ENCODE data around the gene FKRP.
"Not testable (repeated sequence)": the region's sequence is repeated elsewhere in the genome, so short reads cannot be mapped to it uniquely, and the experiment has no call there.

Gene FKRP

GRCh38 chr19:46776927-46777911 is 31.4 kb downstream of the FKRP start:
- Histone ChIP-seq H3K27ac (ENCODE audit: low read depth, low read length) (no peak overlapping the region), H3K27me3 (ENCODE audit: insufficient read depth, low read length) (no peaks in the 10 kb centered on the region), H3K4me3 (ENCODE audit: low read depth, low read length) (no peak overlapping the region), H2AFZ (ENCODE audit: low read length, unreplicated experiment) (no peak overlapping the region), H3K79me2 (ENCODE audit: control insufficient read depth, insufficient read depth, low read length, unreplicated experiment) (no peaks in the 10 kb centered on the region), H3K4me1 (ENCODE audit: control insufficient read depth, insufficient read depth, low read length, unreplicated experiment) (peaks cover 3% of the 10 kb centered on the region), H3K36me3 (ENCODE audit: insufficient read depth, low read length) (no peaks in the 10 kb centered on the region; the same call in 1 of the 2 replicates)

GRCh38 chr19:46777956-46778645 is 32.2 kb downstream of the FKRP start:
- H3K36me3 ChIP-seq (ENCODE audit: insufficient read depth, low read length); H2AFZ ChIP-seq (ENCODE audit: low read length, unreplicated experiment): not testable (repeated sequence)

GRCh38 chr19:46782355-46783019 is 36.6 kb downstream of the FKRP start:
- Histone ChIP-seq H2AFZ (ENCODE audit: low read length, unreplicated experiment) (no peak overlapping the region), H3K27ac (ENCODE audit: low read depth, low read length) (no peak overlapping the region; the same call in 1 of the 2 replicates), H3K4me3 (ENCODE audit: low read depth, low read length) (no peak overlapping the region), H3K79me2 (ENCODE audit: control insufficient read depth, insufficient read depth, low read length, unreplicated experiment) (peaks cover 49% of the 10 kb centered on the region), H3K27me3 (ENCODE audit: insufficient read depth, low read length) (no peaks in the 10 kb centered on the region), H3K36me3 (ENCODE audit: insufficient read depth, low read length) (peaks cover 6% of the 10 kb centered on the region; the same call in 1 of the 2 replicates), H3K4me1 (ENCODE audit: control insufficient read depth, insufficient read depth, low read length, unreplicated experiment) (peaks cover 26% of the 10 kb centered on the region)

More at GRCh38 chr19:46777956-46778645, 32.2 kb downstream of the FKRP start:
- not testable (repeated sequence) for H3K27me3 ChIP-seq (ENCODE audit: insufficient read depth, low read length); H3K79me2 ChIP-seq (ENCODE audit: control insufficient read depth, insufficient read depth, low read length, unreplicated experiment); H3K4me1 ChIP-seq (ENCODE audit: control insufficient read depth, insufficient read depth, low read length, unreplicated experiment); H3K27ac ChIP-seq (ENCODE audit: low read depth, low read length); H3K4me3 ChIP-seq (ENCODE audit: low read depth, low read length)

GRCh38 chr19:46783670-46784069 is 37.8 kb downstream of the FKRP start:
- no peak overlapping the region for H2AFZ ChIP-seq (ENCODE audit: low read length, unreplicated experiment)

GRCh38 chr19:46784262-46785053 is 38.6 kb downstream of the FKRP start:
- Histone ChIP-seq H3K36me3 (ENCODE audit: insufficient read depth, low read length) (peaks cover 6% of the 10 kb centered on the region; the same call in 1 of the 2 replicates), H3K4me1 (ENCODE audit: control insufficient read depth, insufficient read depth, low read length, unreplicated experiment) (peaks cover 26% of the 10 kb centered on the region), H3K27ac (ENCODE audit: low read depth, low read length) (peak overlapping the region; percentile 92), H2AFZ (ENCODE audit: low read length, unreplicated experiment) (no peak overlapping the region), H3K27me3 (ENCODE audit: insufficient read depth, low read length) (no peaks in the 10 kb centered on the region), H3K79me2 (ENCODE audit: control insufficient read depth, insufficient read depth, low read length, unreplicated experiment) (peaks cover 58% of the 10 kb centered on the region), H3K4me3 (ENCODE audit: low read depth, low read length) (peak overlapping the region; percentile 97)

More at GRCh38 chr19:46783670-46784069, 37.8 kb downstream of the FKRP start:
- no peaks in the 10 kb centered on the region for H3K27me3 ChIP-seq (ENCODE audit: insufficient read depth, low read length)
- H3K27ac ChIP-seq (ENCODE audit: low read depth, low read length): 0 out of 2 replicates have a peak overlapping the region, but pooled peaks have one; percentile 92
- peaks cover 6% of the 10 kb centered on the region; the same call in 1 of the 2 replicates for H3K36me3 ChIP-seq (ENCODE audit: insufficient read depth, low read length)
- peaks cover 58% of the 10 kb centered on the region for H3K79me2 ChIP-seq (ENCODE audit: control insufficient read depth, insufficient read depth, low read length, unreplicated experiment)
- peaks cover 26% of the 10 kb centered on the region for H3K4me1 ChIP-seq (ENCODE audit: control insufficient read depth, insufficient read depth, low read length, unreplicated experiment)
- H3K4me3 ChIP-seq (ENCODE audit: low read depth, low read length): peak overlapping the region; percentile 97

- H3K36me3 ChIP-seq (ENCODE audit: insufficient read depth, low read length): peaks cover 6% of the 10 kb centered on the region; the same call in 1 of the 2 replicates
- H3K79me2 ChIP-seq (ENCODE audit: control insufficient read depth, insufficient read depth, low read length, unreplicated experiment): peaks cover 58% of the 10 kb centered on the region
- H3K4me1 ChIP-seq (ENCODE audit: control insufficient read depth, insufficient read depth, low read length, unreplicated experiment): peaks cover 26% of the 10 kb centered on the region
- H2AFZ ChIP-seq (ENCODE audit: low read length, unreplicated experiment): no peak overlapping the region
- peak overlapping the region; percentile 97 for H3K4me3 ChIP-seq (ENCODE audit: low read depth, low read length)
- H3K27me3 ChIP-seq (ENCODE audit: insufficient read depth, low read length): no peaks in the 10 kb centered on the region
- peak overlapping the region; percentile 92 for H3K27ac ChIP-seq (ENCODE audit: low read depth, low read length)
These were observed 39.5 kb downstream of the FKRP start for GRCh38 chr19:46785054-46785979.

GRCh38 chr19:46785980-46786235 is 40.1 kb downstream of the FKRP start:
- Histone ChIP-seq H3K27ac (ENCODE audit: low read depth, low read length) (peak overlapping the region; percentile 92), H3K27me3 (ENCODE audit: insufficient read depth, low read length) (no peaks in the 10 kb centered on the region), H2AFZ (ENCODE audit: low read length, unreplicated experiment) (no peak overlapping the region), H3K79me2 (ENCODE audit: control insufficient read depth, insufficient read depth, low read length, unreplicated experiment) (peaks cover 58% of the 10 kb centered on the region), H3K36me3 (ENCODE audit: insufficient read depth, low read length) (peaks cover 6% of the 10 kb centered on the region; the same call in 1 of the 2 replicates), H3K4me3 (ENCODE audit: low read depth, low read length) (peak overlapping the region; percentile 97), H3K4me1 (ENCODE audit: control insufficient read depth, insufficient read depth, low read length, unreplicated experiment) (peaks cover 26% of the 10 kb centered on the region)

- peak overlapping the region; percentile 92 for H3K27ac ChIP-seq (ENCODE audit: low read depth, low read length)
- H3K4me1 ChIP-seq (ENCODE audit: control insufficient read depth, insufficient read depth, low read length, unreplicated experiment): peaks cover 22% of the 10 kb centered on the region
These were observed 40.6 kb downstream of the FKRP start for GRCh38 chr19:46786236-46787039.

GRCh38 chr19:46787040-46787330 is 41.1 kb downstream of the FKRP start:
- Histone ChIP-seq H3K36me3 (ENCODE audit: insufficient read depth, low read length) (peaks cover 6% of the 10 kb centered on the region; the same call in 1 of the 2 replicates), H3K79me2 (ENCODE audit: control insufficient read depth, insufficient read depth, low read length, unreplicated experiment) (peaks cover 58% of the 10 kb centered on the region), H3K4me1 (ENCODE audit: control insufficient read depth, insufficient read depth, low read length, unreplicated experiment) (peaks cover 22% of the 10 kb centered on the region), H3K27ac (ENCODE audit: low read depth, low read length) (peak overlapping the region; percentile 92), H3K4me3 (ENCODE audit: low read depth, low read length) (peak overlapping the region; percentile 97), H3K27me3 (ENCODE audit: insufficient read depth, low read length) (no peaks in the 10 kb centered on the region), H2AFZ (ENCODE audit: low read length, unreplicated experiment) (no peak overlapping the region)

More at GRCh38 chr19:46786236-46787039, 40.6 kb downstream of the FKRP start:
- Histone ChIP-seq H3K36me3 (ENCODE audit: insufficient read depth, low read length) (peaks cover 6% of the 10 kb centered on the region; the same call in 1 of the 2 replicates), H3K27me3 (ENCODE audit: insufficient read depth, low read length) (no peaks in the 10 kb centered on the region), H3K4me3 (ENCODE audit: low read depth, low read length) (peak overlapping the region; percentile 97), H2AFZ (ENCODE audit: low read length, unreplicated experiment) (no peak overlapping the region), H3K79me2 (ENCODE audit: control insufficient read depth, insufficient read depth, low read length, unreplicated experiment) (peaks cover 58% of the 10 kb centered on the region)
